Psoas muscle (tissue), 8 donors: Measurements from ENCODE around the gene BBX. TPM values are rescaled to one million over a fixed set of nuclear protein-coding genes. Genes with fewer than 3 reads are reported as not detected.

Experiments used
- ATAC-seq, 4 donors: fragments of 200-7000 bp; cut with Tn5 transposase; one replicate each; pipeline ENCODE4 v1.9.1; 2020; ENCODE audit warnings: moderate library complexity in 3 of 4, mild to moderate bottlenecking in 2 of 4
- DNase-seq, 2 donors: peaks; one replicate each; pipeline ENCODE4 v3.0.0-alpha.2; 2020
- H3K27ac ChIP-seq: fragments of 200-600 bp; one replicate; pipeline ENCODE4 v1.8.0; 2022
- H3K27me3 ChIP-seq, 3 donors: fragments of 200-600 bp in 1 of 3; one replicate each; pipeline versions ENCODE4 v1.6.1 to v1.8.0; 2013 to 2022; ENCODE audit warnings: low read length in 2 of 3, mild to moderate bottlenecking in 2 of 3, moderate library complexity in 1 of 3; ENCODE audit not compliant: insufficient read depth in 3 of 3
- H3K36me3 ChIP-seq, 2 donors: fragments of 200-600 bp in 1 of 2; one replicate each; pipeline versions ENCODE4 v1.6.1 to v1.8.0; 2013 to 2022; ENCODE audit warnings: low read depth in 1 of 2, mild to moderate bottlenecking in 1 of 2, moderate library complexity in 1 of 2; ENCODE audit not compliant: insufficient read depth in 1 of 2
- H3K4me1 ChIP-seq: fragments of 200-600 bp; one replicate; pipeline ENCODE4 v1.8.0; 2022
- H3K4me3 ChIP-seq: fragments of 200-600 bp; one replicate; pipeline ENCODE4 v1.8.0; 2022; ENCODE audit warnings: mild to moderate bottlenecking
- H3K9me3 ChIP-seq: fragments of 200-600 bp; one replicate; pipeline ENCODE4 v1.8.0; 2022
- CTCF ChIP-seq: fragments of 200-600 bp; IDR thresholded peaks from one replicate; pipeline ENCODE4 v1.8.0; 2022; ENCODE audit warnings: antibody characterized with exemption
- WGBS, 3 donors: extraction: QIAGEN DNeasy Blood & Tissue Kit; methylation state at CpG; one replicate each; pipeline versions ENCODE4 v1.1.6 to v1.1.7; 2013; 5-methylcytosine and 5-hydroxymethylcytosine counted together
- intact Hi-C, 2 donors: fragments of 100-400 bp; cut with DNase I; formaldehyde crosslinking; loops; one replicate each; pipeline versions ENCODE4 v1.11.0 to v1.14.2; 2022
- polyA plus RNA-seq, 3 donors: library from polyadenylated mRNA; stranded (reverse); fragments of 200-250 nt; gene quantifications; one replicate each; pipeline ENCODE4 v1.2.3, GENCODE V29; 2013
- total RNA-seq, 4 donors: library from RNA; stranded (reverse); fragmentation: NEBNext Ultra II Directional in 2 of 4; extraction: Animal tissue kit (Norgen Biotek cat#: 25700) in 2 of 4; gene quantifications; one replicate each; pipeline versions ENCODE4 v1.2.1 to v1.2.4, GENCODE V29; 2021 to 2023
- donor health status: healthy with polysubstance abuse.
- donor health status: DM: no; HTN: no; CAD: no; lungs with moderate emphysema.
- donor health status: Bipolar disorder and iron deficiency.
- donor health status: healthy.
- donor health status: DM: yes; HTN: yes; CAD: no.
- donor health status: DM: no; HTN: no; CAD: no.
- donor health status: DM: no; HTN: no; CAD: no.
- donor health status: DM: yes; HTN: yes; CAD: no.

The BBX gene
- total and polyA plus RNA-seq, 7 donors = 2.2 to 30.4 (median 16.2) TPM

GRCh38 chr3:107798381-107798780 lies 275.6 kb downstream of the BBX start:
- Histone ChIP-seq H3K27me3 (no peaks in the 10 kb centered on the region), H3K4me1 (no peaks in the 10 kb centered on the region), H3K27ac (no peak overlapping the region), H3K36me3 (peaks cover 7 to 49% of the 10 kb centered on the region in 2 donors), H3K4me3 (no peak overlapping the region), H3K9me3 (no peaks in the 10 kb centered on the region)
- ATAC-seq (no peak), DNase-seq (no peak)
- no peak for TF ChIP-seq CTCF
- WGBS, 3 donors = 64 to 72% (median 71%) methylated on average over 3 of the region's 3 CpGs
- intact Hi-C loops = no loop called here

- Histone ChIP-seq H3K4me1 (no peaks in the 10 kb centered on the region), H3K27me3 (no peaks in the 10 kb centered on the region), H3K9me3 (no peaks in the 10 kb centered on the region), H3K27ac (no peak overlapping the region), H3K4me3 (no peak overlapping the region), H3K36me3 (peaks cover 12 to 71% of the 10 kb centered on the region in 2 donors)
- no peak for TF ChIP-seq CTCF
- ATAC-seq (no peak), DNase-seq (no peak)
- intact Hi-C loops = no loop called here
- WGBS, 3 donors = 83 to 93% (median 87%) methylated on average over 2 of the region's 2 CpGs
These were observed 277.9 kb downstream of the BBX start for GRCh38 chr3:107800710-107801109.

- Histone ChIP-seq H3K4me1 (no peaks in the 10 kb centered on the region), H3K27me3 (no peaks in the 10 kb centered on the region), H3K36me3 (peaks cover 16 to 91% of the 10 kb centered on the region in 2 donors), H3K27ac (no peak overlapping the region), H3K9me3 (no peaks in the 10 kb centered on the region), H3K4me3 (no peak overlapping the region)
- TF ChIP-seq CTCF = no peak
- no peak for ATAC-seq
- intact Hi-C loops = no loop called here
- no peak for DNase-seq
- WGBS, 3 donors = 88 to 91% (median 88%) methylated on average over 3 of the region's 3 CpGs
These were observed 280.4 kb downstream of the BBX start for GRCh38 chr3:107803170-107803569.

GRCh38 chr3:107806021-107806420 lies 283.3 kb downstream of the BBX start:
- TF ChIP-seq CTCF = no peak
- DNase-seq = no peak
- WGBS, 3 donors = 96 to 100% (median 97%) methylated on average over 2 of the region's 2 CpGs
- H3K27me3 ChIP-seq = no peaks in the 10 kb centered on the region
- ATAC-seq = no peak
- no peak overlapping the region for H3K4me3 ChIP-seq
- intact Hi-C loops = no loop called here
- no peaks in the 10 kb centered on the region for H3K9me3 ChIP-seq
- H3K27ac ChIP-seq = no peak overlapping the region
- no peaks in the 10 kb centered on the region for H3K4me1 ChIP-seq
- peaks cover 16 to 75% of the 10 kb centered on the region in 2 donors for H3K36me3 ChIP-seq

- no peaks in the 10 kb centered on the region for H3K27me3 ChIP-seq
- intact Hi-C loops = no loop called here
- H3K9me3 ChIP-seq = no peaks in the 10 kb centered on the region
- H3K36me3 ChIP-seq = peaks cover 14 to 70% of the 10 kb centered on the region in 2 donors
- no peak for DNase-seq
- ATAC-seq = no peak
- no peaks in the 10 kb centered on the region for H3K4me1 ChIP-seq
- H3K4me3 ChIP-seq = no peak overlapping the region
- TF ChIP-seq CTCF = no peak
- 88 to 94% (median 89%) methylated on average over 3 of the region's 3 CpGs for WGBS, 3 donors
- H3K27ac ChIP-seq = no peak overlapping the region
These were observed 283.8 kb downstream of the BBX start for GRCh38 chr3:107806536-107806935.
